Neural progenitor cell (in vitro differentiated cells): ENCODE data around the gene RGSL1. TPM values are rescaled to one million over a fixed set of nuclear protein-coding genes. Genes with fewer than 3 reads are reported as not detected.

Experiments
- DNase-seq: peaks from one replicate; pipeline ENCODE4 v3.0.0-alpha.2; 2016; ENCODE audit warnings: low spot score
- H2AFZ ChIP-seq: fragments of 200-600 bp; sonication (generic); replicated peaks from 2 replicates; pipeline ENCODE4 v1.6.1; 2016; ENCODE audit warnings: antibody characterized with exemption
- H3F3A ChIP-seq: fragments of 200-600 bp; sonication (generic); 2 replicates; pipeline ENCODE4 v1.6.1; 2016; ENCODE audit warnings: antibody characterized with exemption, low read depth
- H3K27ac ChIP-seq: fragments of 200-600 bp; sonication (generic); 2 replicates; pipeline ENCODE4 v1.5.1; 2016; ENCODE audit warnings: mild to moderate bottlenecking
- H3K27me3 ChIP-seq: fragments of 200-600 bp; sonication (generic); 2 replicates; pipeline ENCODE4 v1.6.1; 2016; ENCODE audit warnings: mild to moderate bottlenecking, moderate library complexity
- H3K36me3 ChIP-seq: fragments of 200-600 bp; sonication (generic); 2 replicates; pipeline ENCODE4 v1.5.1; 2016
- H3K4me1 ChIP-seq: fragments of 200-600 bp; sonication (generic); 2 replicates; pipeline ENCODE4 v1.6.1; 2016; ENCODE audit warnings: mixed run types
- H3K4me2 ChIP-seq: fragments of 200-600 bp; sonication (generic); 2 replicates; pipeline ENCODE4 v1.6.1; 2016
- H3K4me3 ChIP-seq: fragments of 200-600 bp; sonication (generic); 2 replicates; pipeline ENCODE4 v1.5.1; 2016
- H3K79me2 ChIP-seq: fragments of 200-600 bp; sonication (generic); 2 replicates; pipeline ENCODE4 v1.6.1; 2016; ENCODE audit warnings: low read depth
- H3K9ac ChIP-seq: fragments of 200-600 bp; sonication (generic); 2 replicates; pipeline ENCODE4 v1.6.1; 2016
- H3K9me3 ChIP-seq: fragments of 200-600 bp; sonication (generic); 2 replicates; pipeline ENCODE4 v1.5.1; 2016; ENCODE audit warnings: low read depth
- H4K20me1 ChIP-seq: fragments of 200-600 bp; sonication (generic); 2 replicates; pipeline ENCODE4 v1.6.1; 2016; ENCODE audit warnings: low read depth
- H3K27ac Mint-ChIP-seq: 3 replicates; pipeline ENCODE4 v1.8.0; 2021; ENCODE audit warnings: mixed read lengths
- H3K27me3 Mint-ChIP-seq: 2 replicates; pipeline ENCODE4 v1.8.0; 2022; ENCODE audit warnings: low read depth, mild to moderate bottlenecking, inconsistent platforms, moderate library complexity, mixed read lengths; ENCODE audit not compliant: insufficient read depth
- H3K36me3 Mint-ChIP-seq: 3 replicates; pipeline ENCODE4 v1.8.0; 2021; ENCODE audit warnings: mixed read lengths
- H3K4me1 Mint-ChIP-seq: 3 replicates; pipeline ENCODE4 v1.8.0; 2021; ENCODE audit warnings: mixed read lengths
- H3K4me3 Mint-ChIP-seq: 3 replicates; pipeline ENCODE4 v1.8.0; 2021; ENCODE audit warnings: mild to moderate bottlenecking, moderate library complexity, mixed read lengths
- H3K9me3 Mint-ChIP-seq: 3 replicates; pipeline ENCODE4 v1.8.0; 2020; ENCODE audit warnings: mixed read lengths
- EZH2 ChIP-seq: fragments of 200-600 bp; sonication (generic); IDR thresholded peaks from 2 replicates; pipeline ENCODE4 v1.6.1; 2017; ENCODE audit warnings: antibody characterized with exemption, mild to moderate bottlenecking, moderate library complexity
- EZH2phosphoT487 ChIP-seq: fragments of 200-600 bp; sonication (generic); IDR thresholded peaks from 2 replicates; pipeline ENCODE4 v1.6.1; 2017; ENCODE audit warnings: antibody characterized with exemption
- total RNA-seq: library from RNA; depleted of rRNA; stranded (reverse); fragments of >200 nt; gene quantifications from 2 replicates; pipeline ENCODE4 v1.2.3, GENCODE V29; 2015; ENCODE audit warnings: low replicate concordance
- TF ChIP-seq, protein P1 (sequence below): fragments of 200-600 bp; sonication (generic); IDR thresholded peaks from 2 replicates; pipeline ENCODE4 v1.5.1; 2017; ENCODE audit warnings: antibody characterized with exemption, mild to moderate bottlenecking

Gene RGSL1
- total RNA-seq, 1 donor from 2014 or later = not detected

- Mint-ChIP-seq H3K27me3 (peaks cover 5% of the 10 kb centered on the region), H3K4me3 (no peak overlapping the region), H3K27ac (no peak overlapping the region), H3K4me1 (no peaks in the 10 kb centered on the region), H3K36me3 (no peaks in the 10 kb centered on the region), H3K9me3 (peaks cover 13% of the 10 kb centered on the region)
- H3K79me2 ChIP-seq = no peaks in the 10 kb centered on the region
- H3K9ac ChIP-seq = no peak overlapping the region
- H3K4me2 ChIP-seq = no peak overlapping the region
- no peak overlapping the region for H3K4me3 ChIP-seq
- H4K20me1 ChIP-seq = no peaks in the 10 kb centered on the region
- H3K36me3 ChIP-seq = no peaks in the 10 kb centered on the region
- no peaks in the 10 kb centered on the region for H3K4me1 ChIP-seq
- H3K27ac ChIP-seq = no peak overlapping the region
- H2AFZ ChIP-seq = no peak overlapping the region
- TF ChIP-seq EZH2phosphoT487 = no peak
- TF ChIP-seq EZH2 = no peak
- TF ChIP-seq, protein P1, sequence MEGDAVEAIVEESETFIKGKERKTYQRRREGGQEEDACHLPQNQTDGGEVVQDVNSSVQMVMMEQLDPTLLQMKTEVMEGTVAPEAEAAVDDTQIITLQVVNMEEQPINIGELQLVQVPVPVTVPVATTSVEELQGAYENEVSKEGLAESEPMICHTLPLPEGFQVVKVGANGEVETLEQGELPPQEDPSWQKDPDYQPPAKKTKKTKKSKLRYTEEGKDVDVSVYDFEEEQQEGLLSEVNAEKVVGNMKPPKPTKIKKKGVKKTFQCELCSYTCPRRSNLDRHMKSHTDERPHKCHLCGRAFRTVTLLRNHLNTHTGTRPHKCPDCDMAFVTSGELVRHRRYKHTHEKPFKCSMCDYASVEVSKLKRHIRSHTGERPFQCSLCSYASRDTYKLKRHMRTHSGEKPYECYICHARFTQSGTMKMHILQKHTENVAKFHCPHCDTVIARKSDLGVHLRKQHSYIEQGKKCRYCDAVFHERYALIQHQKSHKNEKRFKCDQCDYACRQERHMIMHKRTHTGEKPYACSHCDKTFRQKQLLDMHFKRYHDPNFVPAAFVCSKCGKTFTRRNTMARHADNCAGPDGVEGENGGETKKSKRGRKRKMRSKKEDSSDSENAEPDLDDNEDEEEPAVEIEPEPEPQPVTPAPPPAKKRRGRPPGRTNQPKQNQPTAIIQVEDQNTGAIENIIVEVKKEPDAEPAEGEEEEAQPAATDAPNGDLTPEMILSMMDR = no peak
- no peaks in the 10 kb centered on the region for H3F3A ChIP-seq
- H3K9me3 ChIP-seq = no peaks in the 10 kb centered on the region
- DNase-seq = no peak
- no peaks in the 10 kb centered on the region for H3K27me3 ChIP-seq
Measured at GRCh38 chr1:182549346-182549745, 99.4 kb downstream of the RGSL1 start.

GRCh38 chr1:182549811-182550210 lies 99.9 kb downstream of the RGSL1 start:
- H3K9me3 ChIP-seq = no peaks in the 10 kb centered on the region
- no peaks in the 10 kb centered on the region for H4K20me1 ChIP-seq
- no peak overlapping the region for H3K4me2 ChIP-seq
- H3K27ac ChIP-seq = no peak overlapping the region
- H3K27me3 ChIP-seq = no peaks in the 10 kb centered on the region
- Mint-ChIP-seq H3K36me3 (no peaks in the 10 kb centered on the region), H3K4me3 (no peak overlapping the region), H3K4me1 (no peaks in the 10 kb centered on the region), H3K9me3 (peaks cover 13% of the 10 kb centered on the region), H3K27ac (no peak overlapping the region), H3K27me3 (peaks cover 5% of the 10 kb centered on the region)
- H3K4me3 ChIP-seq = no peak overlapping the region
- H2AFZ ChIP-seq = no peak overlapping the region
- H3K79me2 ChIP-seq = no peaks in the 10 kb centered on the region
- no peaks in the 10 kb centered on the region for H3K4me1 ChIP-seq
- no peak for DNase-seq
- TF ChIP-seq, protein P1 = no peak
- H3K36me3 ChIP-seq = no peaks in the 10 kb centered on the region
- H3F3A ChIP-seq = no peaks in the 10 kb centered on the region
- H3K9ac ChIP-seq = no peak overlapping the region

DNA sequence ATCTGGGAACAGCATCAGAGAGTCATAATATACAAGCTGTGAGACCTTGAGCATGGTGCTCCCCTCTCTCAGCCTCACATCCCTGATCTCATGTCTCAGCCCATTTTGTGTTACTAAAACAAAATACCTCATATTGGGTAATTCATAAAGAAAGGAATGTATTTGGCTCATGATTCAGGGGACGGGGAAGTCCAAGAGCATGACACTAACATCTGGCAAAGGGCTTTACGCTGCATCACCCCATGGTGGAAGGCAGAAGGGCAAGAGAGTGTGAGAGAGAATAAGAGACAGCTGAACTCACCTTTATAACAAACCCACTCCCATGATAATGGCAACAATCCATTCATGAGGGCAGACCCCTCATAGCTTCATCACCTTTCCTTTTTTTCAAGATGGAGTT lies 102.6 kb downstream of the RGSL1 start:
- DNase-seq = no peak
- H3K27ac ChIP-seq = no peak overlapping the region
- H3K4me2 ChIP-seq = no peak overlapping the region
- Mint-ChIP-seq H3K36me3 (no peaks in the 10 kb centered on the region), H3K27ac (no peak overlapping the region), H3K9me3 (peaks cover 10% of the 10 kb centered on the region), H3K4me3 (no peak overlapping the region), H3K27me3 (peaks cover 5% of the 10 kb centered on the region), H3K4me1 (no peaks in the 10 kb centered on the region)
- no peaks in the 10 kb centered on the region for H3K4me1 ChIP-seq
- H2AFZ ChIP-seq = no peak overlapping the region
- H3K9ac ChIP-seq = no peak overlapping the region
- no peaks in the 10 kb centered on the region for H3K36me3 ChIP-seq
- H4K20me1 ChIP-seq = no peaks in the 10 kb centered on the region
- H3K4me3 ChIP-seq = no peak overlapping the region
- H3K9me3 ChIP-seq = no peaks in the 10 kb centered on the region
- no peaks in the 10 kb centered on the region for H3K27me3 ChIP-seq
- TF ChIP-seq, protein P1 = no peak
- TF ChIP-seq EZH2phosphoT487 (no peak), EZH2 (no peak)
- H3K79me2 ChIP-seq = no peaks in the 10 kb centered on the region
- no peaks in the 10 kb centered on the region for H3F3A ChIP-seq

DNA sequence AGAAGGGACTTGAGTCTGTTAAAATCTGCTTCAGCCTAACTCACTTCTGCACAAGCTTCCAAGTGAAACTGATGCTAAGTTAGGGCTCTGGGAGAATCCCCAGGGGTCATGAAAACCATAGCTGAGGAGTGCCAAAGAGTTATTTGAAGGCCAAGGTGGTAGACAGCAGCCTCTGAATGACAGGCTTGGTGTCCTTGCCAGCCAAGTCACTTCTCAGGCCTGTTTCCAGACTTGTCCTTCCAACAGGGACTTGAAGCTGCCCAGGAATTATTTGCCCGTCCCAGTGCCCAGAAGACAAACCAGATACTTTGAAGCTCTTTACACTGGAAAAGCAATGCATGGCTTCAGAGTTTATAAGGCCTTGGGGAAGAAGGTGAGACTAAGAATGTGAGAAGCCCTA lies 105.5 kb downstream of the RGSL1 start:
- TF ChIP-seq, protein P1 = no peak
- TF ChIP-seq EZH2 (no peak), EZH2phosphoT487 (no peak)
- Mint-ChIP-seq H3K4me3 (no peak overlapping the region), H3K36me3 (no peaks in the 10 kb centered on the region), H3K27ac (no peak overlapping the region), H3K4me1 (no peaks in the 10 kb centered on the region), H3K27me3 (peaks cover 5% of the 10 kb centered on the region), H3K9me3 (peaks cover 10% of the 10 kb centered on the region)
- no peaks in the 10 kb centered on the region for H3K79me2 ChIP-seq
- no peak overlapping the region for H3K4me3 ChIP-seq
- H3K9me3 ChIP-seq = no peaks in the 10 kb centered on the region
- H3K9ac ChIP-seq = no peak overlapping the region
- no peaks in the 10 kb centered on the region for H3K36me3 ChIP-seq
- H3F3A ChIP-seq = no peaks in the 10 kb centered on the region
- no peaks in the 10 kb centered on the region for H4K20me1 ChIP-seq
- no peak overlapping the region for H2AFZ ChIP-seq
- H3K4me2 ChIP-seq = no peak overlapping the region
- DNase-seq = no peak
- no peaks in the 10 kb centered on the region for H3K27me3 ChIP-seq
- H3K4me1 ChIP-seq = no peaks in the 10 kb centered on the region
- no peak overlapping the region for H3K27ac ChIP-seq
